ENCODE data around the gene MAML1. TPM values are rescaled to one million over a fixed set of nuclear protein-coding genes. Genes with fewer than 3 reads are reported as not detected.
A peak's percentile ranks its signal among the peaks of the same experiment; 100 is the strongest.

Gene MAML1
- total and polyA plus RNA-seq, 3 donors from 2014 or later = 23.5 to 60.7 (median 52.5) TPM

DNA sequence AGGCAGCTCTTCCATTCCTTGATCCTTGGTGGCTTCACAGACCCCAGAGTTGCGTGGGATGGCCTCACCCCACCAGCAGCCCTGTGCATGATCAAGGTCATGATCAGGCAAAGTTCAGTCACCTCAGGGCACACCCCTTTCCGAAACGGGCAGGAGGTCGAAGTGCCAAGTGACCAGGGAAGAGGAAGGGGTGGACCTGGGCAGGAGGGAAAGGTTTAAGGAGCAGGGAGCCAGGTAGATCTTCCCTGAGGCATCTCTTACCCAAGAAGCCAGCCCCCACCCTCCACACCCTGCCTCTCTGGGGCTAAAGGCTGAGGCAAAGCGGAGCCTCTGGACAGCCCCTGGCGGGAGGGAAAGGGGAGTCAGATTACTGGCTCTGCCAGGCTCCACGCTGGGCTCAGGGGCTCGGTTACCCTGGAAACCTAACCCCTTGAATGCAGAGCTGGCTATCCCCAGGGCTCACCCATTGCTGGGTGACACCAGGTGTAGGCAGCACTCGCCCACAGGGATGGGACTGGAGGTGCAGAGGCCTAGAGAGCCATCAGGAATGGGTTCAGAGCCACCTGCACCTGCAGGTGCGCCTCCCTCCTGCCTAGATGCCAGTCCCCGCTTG, 70.4 kb downstream of the MAML1 start:
- Histone ChIP-seq H3K9me3 (no peaks in the 10 kb centered on the region), H3K4me3 (no peak overlapping the region), H3K27ac (peak overlapping the region in 1 of 2 donors; percentile 31), H3K36me3 (ENCODE audit: low read depth, missing control alignments) (no peaks in the 10 kb centered on the region), H3K4me1 (peaks cover 35% of the 10 kb centered on the region), H3K27me3 (no peaks in the 10 kb centered on the region)
- intact Hi-C loops (cut with DNase I; ENCODE audit: low total_unique reads) = no loop called here
- TF ChIP-seq CTCF (IDR thresholded peaks at IDR 0.05) = no peak
- TF ChIP-seq POLR2A (IDR thresholded peaks at IDR 0.05) = no peak
- no peak for DNase-seq
- 68 to 90% methylated on average over 2 to 11 of the region's 11 CpGs for WGBS, 2 donors

DNA sequence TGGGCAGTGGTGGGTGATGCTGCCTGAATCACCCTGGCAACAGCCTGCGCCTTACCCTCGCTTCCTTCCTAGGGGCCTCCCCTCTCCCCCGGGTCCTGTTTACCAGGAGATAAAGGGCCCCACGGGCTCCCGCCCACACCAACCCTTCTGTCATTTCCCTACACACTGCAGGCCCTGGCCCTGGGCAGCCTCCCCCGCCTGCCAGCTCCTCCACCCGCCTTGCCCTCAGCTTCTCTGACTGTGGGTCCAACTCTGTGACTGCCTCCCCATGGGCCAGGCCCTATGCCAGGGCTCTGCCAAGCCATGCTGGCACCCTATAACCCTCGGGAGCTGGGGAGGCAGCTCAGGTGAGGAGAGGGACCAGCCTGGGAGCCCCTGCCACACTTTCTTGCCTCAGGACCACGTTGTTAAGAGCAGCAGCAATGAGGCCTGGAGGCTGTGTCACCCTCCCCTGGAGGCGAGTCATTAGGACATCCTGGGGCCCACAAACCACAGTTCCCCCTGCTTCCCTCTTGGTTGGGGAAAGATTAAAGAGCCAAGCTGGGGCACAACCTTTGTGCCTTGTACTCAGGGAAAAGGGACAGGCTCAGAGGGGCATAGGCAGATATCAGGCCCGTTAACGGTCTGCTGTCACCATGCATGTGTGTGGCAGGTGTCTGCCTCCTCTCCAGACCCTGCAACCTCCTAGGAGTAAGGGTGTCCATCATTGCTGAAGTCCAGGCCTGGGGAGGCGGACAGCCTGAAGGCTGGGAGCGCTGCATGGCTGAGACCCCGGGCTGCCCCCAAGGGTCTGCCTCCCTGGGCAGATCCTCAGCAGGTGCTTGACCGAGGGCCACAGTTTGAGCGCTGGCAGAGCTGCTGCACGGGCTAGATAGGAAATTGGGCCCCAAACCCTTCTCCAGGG, 71.3 kb downstream of the MAML1 start:
- intact Hi-C loops (cut with DNase I; ENCODE audit: low total_unique reads) = no loop called here
- peaks cover 35% of the 10 kb centered on the region for H3K4me1 ChIP-seq
- peak overlapping the region in 1 of 2 donors; percentile 31 for H3K27ac ChIP-seq
- 67 to 78% methylated on average over 11 to 17 of the region's 18 CpGs for WGBS, 2 donors
- no peak overlapping the region for H3K4me3 ChIP-seq
- H3K9me3 ChIP-seq = no peaks in the 10 kb centered on the region
- H3K36me3 ChIP-seq (ENCODE audit: low read depth, missing control alignments) = no peaks in the 10 kb centered on the region
- DNase-seq = peak; percentile 82
- no peak for TF ChIP-seq CTCF (IDR thresholded peaks at IDR 0.05)
- no peak for TF ChIP-seq POLR2A (IDR thresholded peaks at IDR 0.05)
- no peaks in the 10 kb centered on the region for H3K27me3 ChIP-seq

GRCh38 chr5:179804555-179804947, 71.9 kb downstream of the MAML1 start:
- Histone ChIP-seq H3K27me3 (no peaks in the 10 kb centered on the region), H3K36me3 (ENCODE audit: low read depth, missing control alignments) (no peaks in the 10 kb centered on the region), H3K27ac (peak overlapping the region; percentile 86 to 96), H3K9me3 (no peaks in the 10 kb centered on the region), H3K4me3 (no peak overlapping the region), H3K4me1 (peaks cover 35% of the 10 kb centered on the region)
- TF ChIP-seq CTCF (IDR thresholded peaks at IDR 0.05) (no peak), POLR2A (IDR thresholded peaks at IDR 0.05) (no peak)
- whole genome bisulfite sequencing, 2 donors = 89 to 93% methylated on average over 5 to 8 of the region's 8 CpGs
- intact Hi-C loops (cut with DNase I; ENCODE audit: low total_unique reads) = no loop called here
- no peak for DNase-seq

DNA sequence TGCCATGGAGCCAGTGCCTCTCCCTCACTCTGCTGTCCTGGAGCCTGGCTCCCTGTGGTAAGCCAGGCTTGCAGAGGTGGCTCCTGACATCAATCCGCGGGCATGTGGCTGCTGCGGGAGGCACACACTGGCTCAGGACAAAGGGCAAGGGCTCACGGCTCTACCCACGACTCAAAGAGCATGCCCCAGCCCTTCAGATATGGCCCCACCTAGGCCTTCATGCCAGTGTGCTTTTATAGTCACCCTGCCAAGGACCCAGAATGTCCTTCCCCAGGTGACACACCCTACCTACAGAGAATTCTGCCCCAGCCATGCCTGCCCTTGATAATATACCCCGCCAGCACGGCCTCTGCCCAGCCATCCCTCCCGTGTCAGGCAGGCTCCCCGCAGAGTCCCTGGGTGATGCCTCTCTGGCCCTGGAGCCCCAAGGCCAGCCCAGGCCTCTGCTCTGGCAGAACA, 72.5 kb downstream of the MAML1 start:
- Histone ChIP-seq H3K36me3 (ENCODE audit: low read depth, missing control alignments) (no peaks in the 10 kb centered on the region), H3K9me3 (no peaks in the 10 kb centered on the region), H3K4me3 (peak overlapping the region; percentile 86 to 88), H3K27ac (peak overlapping the region; percentile 86 to 96), H3K4me1 (peaks cover 35% of the 10 kb centered on the region), H3K27me3 (no peaks in the 10 kb centered on the region)
- DNase-seq = no peak
- WGBS, 2 donors = 54% methylated on average over 6 of the region's 9 CpGs; no CpG with 5 or more reads in 1 of the 2 donors
- TF ChIP-seq POLR2A (IDR thresholded peaks at IDR 0.05) (no peak), CTCF (IDR thresholded peaks at IDR 0.05) (no peak)
- intact Hi-C loops (cut with DNase I; ENCODE audit: low total_unique reads) = no loop called here
